DOHH2 (cell line): ENCODE results near the gene DENND1A.

ENCODE experiments used
- CTCF ChIP-seq: fragments of 200-600 bp; sonication (generic); IDR thresholded peaks from one replicate; pipeline ENCODE4 v1.5.1; 2014; ENCODE audit warnings: antibody characterized with exemption, mild to moderate bottlenecking, low read depth, low read length; ENCODE audit not compliant: poor library complexity, severe bottlenecking
- EZH2phosphoT487 ChIP-seq: fragments of 200-600 bp; sonication (generic); IDR thresholded peaks from 2 replicates; pipeline ENCODE4 v1.6.1; 2017; ENCODE audit warnings: borderline replicate concordance, mild to moderate bottlenecking, antibody characterized with exemption, low read length, moderate library complexity, mixed read lengths

GRCh38 chr9:123475407-123475806, 454.5 kb downstream of the DENND1A start:
- no peak for TF ChIP-seq CTCF
- TF ChIP-seq EZH2phosphoT487, result no peak
